ENCODE measurements around the gene GPR34. TPM values are rescaled to one million over a fixed set of nuclear protein-coding genes. Genes with fewer than 3 reads are reported as not detected.

Gene GPR34
- total and polyA plus RNA-seq, 2 of the 4 experiments (the other 2 are of a cell fraction) = not detected

GRCh38 chrX:41670112-41670511, 18.7 kb upstream of the GPR34 start:
- Histone ChIP-seq H3K9me1 (ENCODE audit: insufficient read depth, low read length) (peaks cover 2% of the 10 kb centered on the region; the same call in 1 of the 2 replicates), H3K9me3 (ENCODE audit: control insufficient read depth, insufficient read depth, low read length) (no peaks in the 10 kb centered on the region), H2AFZ (replicated peaks; ENCODE audit: low read length, poor library complexity) (no peak overlapping the region), H4K8ac (ENCODE audit: low read depth in 2 of 2, low read length in 2 of 2) (no peak overlapping the region), H3K27ac (ENCODE audit: insufficient read depth, low read length) (no peak overlapping the region), H2BK120ac (ENCODE audit: low read depth, low read length) (no peak overlapping the region), H3K4ac (ENCODE audit: low read depth, low read length) (no peak overlapping the region), H4K91ac (ENCODE audit: insufficient read depth, low read depth, low read length) (no peak overlapping the region), H2BK5ac (ENCODE audit: low read depth, low read length, poor library complexity, severe bottlenecking) (no peak overlapping the region), H3K9ac (ENCODE audit: low read depth, low read length) (no peak overlapping the region), H3K79me1 (ENCODE audit: low read depth in 1 of 2, low read length in 2 of 2) (no peaks in the 10 kb centered on the region), H2AK9ac (replicated peaks; ENCODE audit: low read depth, low read length, poor library complexity) (no peak overlapping the region), H3K14ac (replicated peaks; ENCODE audit: low read depth, low read length) (no peak overlapping the region), H3K23ac (ENCODE audit: low read depth, low read length) (no peak overlapping the region), H3K4me3 (ENCODE audit: insufficient read depth, low read depth, low read length) (no peak overlapping the region), H2BK15ac (ENCODE audit: low read depth, low read length) (no peak overlapping the region), H3K18ac (ENCODE audit: low read depth, low read length) (no peak overlapping the region), H4K20me1 (ENCODE audit: insufficient read depth, low read length) (no peaks in the 10 kb centered on the region), H3K4me1 (ENCODE audit: control insufficient read depth, insufficient read depth, low read length) (no peaks in the 10 kb centered on the region), H3K4me2 (ENCODE audit: low read depth, low read length) (no peak overlapping the region), H3K36me3 (ENCODE audit: control insufficient read depth, insufficient read depth, low read length) (no peaks in the 10 kb centered on the region), H3K27me3 (ENCODE audit: control insufficient read depth, insufficient read depth, low read length) (no peaks in the 10 kb centered on the region), H2AK5ac (ENCODE audit: low read depth, low read length) (no peak overlapping the region), H2BK20ac (ENCODE audit: low read depth, low read length) (no peak overlapping the region), H4K5ac (ENCODE audit: low read depth, low read length) (no peak overlapping the region), H3K56ac (ENCODE audit: extremely low read depth, insufficient read depth, low read length) (no peak overlapping the region)
- intact Hi-C loops (cut with micrococcal nuclease) = no loop called here
- peak; percentile 7 for DNase-seq
- in situ Hi-C loops (cut with MboI; ENCODE audit: low sequenced_read_pairs) = no loop called here
- BruUV-seq (replicated peaks) = no TSS peak
- no peak for TF ChIP-seq USF2 (IDR thresholded peaks at IDR 0.05; ENCODE audit: low read depth, low read length)
- TF ChIP-seq ELK1 (IDR thresholded peaks at IDR 0.05; ENCODE audit: borderline replicate concordance, low read depth, low read length) = no peak
- TF ChIP-seq FOS (IDR thresholded peaks at IDR 0.05; ENCODE audit: low read depth, low read length) = no peak
- no peak for TF ChIP-seq RCOR1 (IDR thresholded peaks at IDR 0.05; ENCODE audit: insufficient replicate concordance, low read length)
- no peak for TF ChIP-seq NFE2L2 (IDR thresholded peaks at IDR 0.05; ENCODE audit: low read depth, low read length)
- no peak for TF ChIP-seq MXI1 (IDR thresholded peaks at IDR 0.05; ENCODE audit: borderline replicate concordance, low read depth, low read length)
- TF ChIP-seq RFX5 (IDR thresholded peaks at IDR 0.05; ENCODE audit: low read depth, low read length) = no peak
- ChIA-PET CTCF (no interaction called here), POLR2A (ENCODE audit: unreplicated experiment) (interaction anchor here (0.6 kb wide), 1 partner anchor 75 kb away, joined by 3 read pairs; no protein-coding TSS in a partner anchor)
- peak; percentile 40 for ATAC-seq (ENCODE audit: low read depth)
- dilution Hi-C loops (cut with HindIII; ENCODE audit: low sequenced_read_pairs, unreplicated experiment) = no loop called here
